Activated CD8-positive, alpha-beta memory T cell treated with anti-CD3 and anti-CD28 coated beads, Interleukin-2, amount 10 ng/mL, durations not matched to agents 7 days and 5 days (primary cell): ENCODE measurements around the gene POLR1E. TPM values are rescaled to one million over a fixed set of nuclear protein-coding genes. Genes with fewer than 3 reads are reported as not detected.
"Not testable (repeated sequence)": the region's sequence is repeated elsewhere in the genome, so short reads cannot be mapped to it uniquely, and the experiment has no call there.

Experiments used
- ATAC-seq: fragments of 150-1000 bp; cut with Tn5 transposase; one replicate; pipeline ENCODE4 v1.10.0; 2021; ENCODE audit warnings: moderate library complexity
- CTCF ChIA-PET: fragments of 350-600 bp; sonication (Branson Sonifier 250); formaldehyde crosslinking; loops from one replicate; lab custom pipeline; 2021; ENCODE audit warnings: antibody characterized with exemption; lab: Charles Lee
- DNase-seq: peaks from one replicate; pipeline ENCODE4 v3.0.0-alpha.2; 2020
- H3K27ac Mint-ChIP-seq: one replicate; pipeline ENCODE4 v1.8.0; 2021; ENCODE audit warnings: mild to moderate bottlenecking, mixed read lengths
- H3K27me3 Mint-ChIP-seq: one replicate; pipeline ENCODE4 v1.8.0; 2021; ENCODE audit warnings: mixed read lengths
- H3K36me3 Mint-ChIP-seq: one replicate; pipeline ENCODE4 v1.8.0; 2021; ENCODE audit warnings: mild to moderate bottlenecking, mixed read lengths
- H3K4me1 Mint-ChIP-seq: one replicate; pipeline ENCODE4 v1.8.0; 2021; ENCODE audit warnings: mixed read lengths
- H3K4me3 Mint-ChIP-seq: one replicate; pipeline ENCODE4 v1.8.0; 2021; ENCODE audit warnings: mild to moderate bottlenecking, moderate library complexity, mixed read lengths
- H3K9me3 Mint-ChIP-seq: one replicate; pipeline ENCODE4 v1.8.0; 2022; ENCODE audit warnings: low read depth, mixed read lengths
- total RNA-seq, 2 experiments: library from RNA; stranded (reverse); gene quantifications; one replicate each; pipeline ENCODE4 v1.2.3, GENCODE V29; 2021

The POLR1E gene
- total RNA-seq, 2 experiments from 2014 or later: 35.5 to 43.0 TPM

DNA sequence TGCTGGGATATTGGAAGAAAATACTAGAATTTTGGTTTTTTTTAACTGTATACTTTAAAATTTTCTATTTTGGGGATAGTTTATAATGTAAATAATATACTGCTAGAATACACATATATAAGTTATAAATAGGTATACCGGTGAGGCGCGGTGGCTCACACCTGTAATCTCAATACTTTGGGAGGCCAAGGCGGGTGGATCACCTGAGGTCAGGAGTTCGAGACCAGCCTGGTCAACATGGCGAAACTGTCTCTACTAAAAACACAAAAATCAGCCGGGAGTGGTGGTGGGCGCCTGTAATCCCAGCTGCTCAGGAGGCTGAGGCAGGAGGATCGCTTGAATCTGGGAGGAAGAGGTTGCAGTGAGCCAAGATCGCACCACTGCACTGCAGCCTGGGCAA, 28.7 kb downstream of the POLR1E start:
- ATAC-seq, H3K4me3 Mint-ChIP-seq, H3K27me3 Mint-ChIP-seq, DNase-seq, CTCF ChIA-PET, H3K27ac Mint-ChIP-seq, H3K9me3 Mint-ChIP-seq, H3K36me3 Mint-ChIP-seq: not testable (repeated sequence)
- H3K4me1 Mint-ChIP-seq: peaks cover 11% of the 10 kb centered on the region

DNA sequence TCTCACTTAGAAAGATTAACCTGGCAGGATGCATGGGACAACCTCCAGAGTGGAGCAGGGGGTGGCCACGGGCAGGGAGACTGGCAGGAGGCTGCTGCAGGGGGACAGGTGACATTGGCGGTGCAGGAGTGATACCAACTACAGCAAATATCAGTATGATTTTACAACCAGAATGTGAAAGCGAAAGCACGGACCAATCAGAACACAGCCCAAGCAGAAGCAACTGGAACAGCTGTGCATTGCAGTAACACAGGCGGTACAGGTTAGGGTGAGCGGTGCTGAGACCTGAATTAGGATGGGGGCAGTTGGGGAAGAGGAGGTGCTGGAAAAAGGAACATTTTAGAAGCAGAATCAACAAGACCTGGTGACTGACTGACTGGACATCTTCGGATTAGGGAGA, 29.3 kb downstream of the POLR1E start:
- DNase-seq (no peak), ATAC-seq (peak; percentile 11)
- Mint-ChIP-seq H3K4me3 (no peak overlapping the region), H3K36me3 (no peaks in the 10 kb centered on the region), H3K27me3 (no peaks in the 10 kb centered on the region), H3K27ac (no peak overlapping the region), H3K9me3 (no peaks in the 10 kb centered on the region), H3K4me1 (peaks cover 11% of the 10 kb centered on the region)
- CTCF ChIA-PET: no interaction called here

DNA sequence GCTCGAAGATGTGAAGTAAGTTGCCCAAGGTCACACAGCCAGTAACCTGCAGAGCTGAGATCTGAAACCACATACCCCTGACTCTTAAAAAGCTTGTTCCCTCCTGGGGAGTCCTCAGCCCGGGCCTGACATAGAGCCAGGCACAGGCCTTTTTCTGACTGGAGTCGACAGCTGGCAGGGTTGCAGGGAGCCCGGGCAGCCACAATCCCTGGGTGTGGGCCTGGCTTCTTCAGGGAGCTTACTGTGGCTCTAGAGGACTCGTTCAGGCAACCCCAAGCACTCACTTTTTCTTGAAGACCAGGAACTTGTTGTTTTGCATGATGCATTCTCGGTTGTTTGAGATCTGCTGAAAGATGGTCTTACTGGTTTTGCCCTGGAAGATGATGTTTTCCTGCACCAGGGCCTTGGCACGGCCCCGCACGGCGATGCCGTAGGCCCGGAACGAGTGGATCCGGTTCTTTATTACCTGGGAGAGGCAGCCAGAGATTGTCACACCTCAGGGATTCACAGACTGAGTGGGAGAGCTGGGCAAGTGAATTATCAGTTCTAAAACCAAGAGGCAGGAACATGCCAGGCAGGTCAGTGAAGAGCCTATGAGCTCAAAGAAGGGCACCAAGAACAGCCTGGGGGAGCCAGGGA, 30.0 kb downstream of the POLR1E start:
- Mint-ChIP-seq H3K36me3 (no peaks in the 10 kb centered on the region), H3K27ac (no peak overlapping the region), H3K4me1 (peaks cover 11% of the 10 kb centered on the region), H3K4me3 (no peak overlapping the region), H3K27me3 (no peaks in the 10 kb centered on the region), H3K9me3 (no peaks in the 10 kb centered on the region)
- CTCF ChIA-PET: interaction anchor here (0.6 kb wide), 1 partner anchor 1037 kb away, joined by 3 read pairs; no protein-coding TSS in a partner anchor
- ATAC-seq: no peak
- DNase-seq: no peak

GRCh38 chr9:37517923-37518322, 32.2 kb downstream of the POLR1E start:
- H3K4me3 Mint-ChIP-seq: no peak overlapping the region
- no peak overlapping the region for H3K27ac Mint-ChIP-seq
- no peaks in the 10 kb centered on the region for H3K27me3 Mint-ChIP-seq
- CTCF ChIA-PET: interaction anchor here (1.2 kb wide), 1 partner anchor 103 kb away, joined by 4 read pairs; no protein-coding TSS in a partner anchor
- DNase-seq: no peak
- ATAC-seq: peak; percentile 12
- H3K4me1 Mint-ChIP-seq: peaks cover 5% of the 10 kb centered on the region
- no peaks in the 10 kb centered on the region for H3K9me3 Mint-ChIP-seq
- no peaks in the 10 kb centered on the region for H3K36me3 Mint-ChIP-seq

GRCh38 chr9:37520641-37521040, 34.9 kb downstream of the POLR1E start:
- Mint-ChIP-seq H3K36me3 (no peaks in the 10 kb centered on the region), H3K4me3 (no peak overlapping the region), H3K27me3 (no peaks in the 10 kb centered on the region), H3K27ac (no peak overlapping the region), H3K4me1 (no peaks in the 10 kb centered on the region), H3K9me3 (no peaks in the 10 kb centered on the region)
- DNase-seq: no peak
- no peak for ATAC-seq
- CTCF ChIA-PET: no interaction called here

DNA sequence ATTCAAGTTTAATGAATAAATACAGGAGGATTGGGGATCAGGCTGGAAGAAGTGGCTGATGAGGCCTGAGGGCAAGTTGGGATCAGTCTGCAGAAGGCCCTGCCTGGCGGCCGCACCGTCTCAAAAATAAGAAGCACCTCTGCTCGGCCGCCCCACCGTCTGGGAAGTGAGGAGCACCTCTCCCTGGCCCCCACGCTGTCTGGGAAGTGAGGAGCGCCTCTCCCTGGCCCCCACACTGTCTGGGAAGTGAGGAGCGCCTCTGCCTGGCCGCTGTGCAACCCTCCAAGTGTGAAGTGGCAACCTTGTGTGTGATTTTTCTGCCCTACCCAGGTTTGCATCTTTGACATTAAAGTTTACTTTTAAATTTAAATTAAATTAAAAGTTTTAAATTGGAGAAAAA, 35.4 kb downstream of the POLR1E start:
- H3K36me3 Mint-ChIP-seq: no peaks in the 10 kb centered on the region
- no peak overlapping the region for H3K4me3 Mint-ChIP-seq
- DNase-seq (no peak), ATAC-seq (no peak)
- CTCF ChIA-PET: no interaction called here
- no peaks in the 10 kb centered on the region for H3K4me1 Mint-ChIP-seq
- no peaks in the 10 kb centered on the region for H3K9me3 Mint-ChIP-seq
- no peaks in the 10 kb centered on the region for H3K27me3 Mint-ChIP-seq
- no peak overlapping the region for H3K27ac Mint-ChIP-seq

GRCh38 chr9:37522971-37523370, 37.2 kb downstream of the POLR1E start:
- Mint-ChIP-seq H3K27me3 (no peaks in the 10 kb centered on the region), H3K4me3 (no peak overlapping the region), H3K27ac (no peak overlapping the region), H3K4me1 (no peaks in the 10 kb centered on the region), H3K9me3 (no peaks in the 10 kb centered on the region), H3K36me3 (peaks cover 2% of the 10 kb centered on the region)
- DNase-seq: no peak
- ATAC-seq: no peak
- CTCF ChIA-PET: no interaction called here

DNA sequence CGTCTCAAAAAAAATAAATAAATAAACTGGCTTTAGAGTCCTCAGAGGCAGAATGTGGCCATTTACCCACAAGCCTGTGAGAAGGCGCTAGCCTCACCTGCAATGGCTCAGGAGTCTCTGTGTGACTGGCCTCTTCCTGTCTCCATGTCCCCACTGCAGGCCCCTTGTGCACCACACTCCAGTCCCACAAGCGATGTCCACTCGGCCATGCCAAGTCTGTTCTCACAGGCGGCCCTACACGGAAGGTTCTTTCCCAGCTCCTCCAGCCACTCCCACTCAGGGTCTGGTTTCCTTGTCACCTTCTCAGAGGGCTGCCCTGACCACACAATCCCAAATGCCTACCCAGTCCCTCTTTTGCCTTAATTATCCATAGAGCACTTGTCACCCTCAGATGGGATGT, 38.2 kb downstream of the POLR1E start:
- DNase-seq: no peak
- peaks cover 7% of the 10 kb centered on the region for H3K4me1 Mint-ChIP-seq
- CTCF ChIA-PET: no interaction called here
- no peaks in the 10 kb centered on the region for H3K27me3 Mint-ChIP-seq
- no peak for ATAC-seq
- H3K9me3 Mint-ChIP-seq: no peaks in the 10 kb centered on the region
- H3K4me3 Mint-ChIP-seq: no peak overlapping the region
- peaks cover 2% of the 10 kb centered on the region for H3K36me3 Mint-ChIP-seq
- H3K27ac Mint-ChIP-seq: no peak overlapping the region

DNA sequence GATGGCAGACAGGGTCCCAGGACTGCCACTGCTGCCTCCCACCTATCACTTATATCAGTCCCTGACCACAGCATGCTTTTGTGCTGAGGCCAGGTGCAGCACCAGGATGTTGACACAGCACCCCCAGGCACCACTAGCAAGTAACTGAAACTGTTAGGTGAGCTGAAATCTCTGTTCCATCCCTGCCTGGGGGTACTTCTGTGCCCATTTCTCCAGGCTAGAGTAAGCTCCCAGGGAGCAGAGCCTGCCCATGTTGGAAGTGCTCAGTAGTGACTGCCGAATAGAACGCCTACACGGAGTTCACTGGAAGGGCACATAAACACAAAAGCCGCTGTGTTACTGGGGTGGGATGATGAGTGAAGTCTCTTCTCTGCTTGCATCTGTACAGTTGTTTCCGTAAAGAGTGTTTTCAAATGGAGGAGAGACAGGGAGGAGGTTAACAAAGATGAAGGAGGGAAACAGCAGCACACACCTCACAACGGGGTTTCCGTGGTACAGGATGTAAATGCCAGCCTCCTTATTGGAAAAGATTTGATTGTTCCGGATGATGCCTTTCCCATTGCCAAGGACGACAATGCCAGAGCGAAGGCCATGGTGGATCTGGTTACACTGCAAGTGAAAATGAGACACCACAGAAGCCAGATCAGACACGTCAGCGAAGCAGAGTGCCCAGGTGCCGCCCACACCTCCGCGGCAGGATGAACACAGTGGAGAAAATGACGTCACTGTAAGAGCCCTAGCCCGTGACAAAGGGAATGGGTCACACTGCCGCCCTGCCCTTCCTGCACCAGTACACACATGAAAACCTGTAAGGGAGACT, 43.1 kb downstream of the POLR1E start:
- Mint-ChIP-seq H3K27me3 (no peaks in the 10 kb centered on the region), H3K36me3 (peaks cover 2% of the 10 kb centered on the region), H3K27ac (peak overlapping the region; percentile 87), H3K4me1 (peaks cover 17% of the 10 kb centered on the region), H3K9me3 (no peaks in the 10 kb centered on the region), H3K4me3 (peak overlapping the region; percentile 63)
- ATAC-seq: peak; percentile 91
- peak; percentile 82 for DNase-seq
- CTCF ChIA-PET: no interaction called here

- Mint-ChIP-seq H3K27ac (peak overlapping the region; percentile 52), H3K4me3 (no peak overlapping the region), H3K4me1 (peaks cover 17% of the 10 kb centered on the region), H3K27me3 (no peaks in the 10 kb centered on the region), H3K9me3 (no peaks in the 10 kb centered on the region), H3K36me3 (peaks cover 2% of the 10 kb centered on the region)
- CTCF ChIA-PET: no interaction called here
- ATAC-seq (peak; percentile 42), DNase-seq (peak; percentile 55)
These were observed 46.0 kb downstream of the POLR1E start for GRCh38 chr9:37531699-37532098.

DNA sequence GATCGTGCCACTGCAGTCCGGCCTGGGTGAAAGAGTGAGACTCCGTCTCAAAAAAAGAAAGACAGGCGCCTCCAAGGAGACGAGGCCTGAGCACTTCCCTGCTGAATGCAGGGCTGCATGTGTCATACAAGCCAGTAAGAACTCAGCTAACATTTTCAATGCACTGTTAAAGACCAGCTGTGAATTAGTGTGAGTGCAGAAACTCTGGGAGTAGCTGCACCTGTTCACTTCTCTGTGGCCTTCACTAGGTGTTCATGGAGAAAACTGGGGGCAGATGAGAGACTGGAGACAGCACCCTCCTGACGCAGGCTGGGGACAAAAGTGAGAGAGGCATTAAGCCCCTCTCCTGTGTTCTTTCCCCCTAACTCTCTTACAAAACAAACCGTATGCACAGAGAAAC, 48.7 kb downstream of the POLR1E start:
- Mint-ChIP-seq H3K27ac (no peak overlapping the region), H3K27me3 (no peaks in the 10 kb centered on the region), H3K4me3 (no peak overlapping the region), H3K4me1 (peaks cover 5% of the 10 kb centered on the region), H3K9me3 (no peaks in the 10 kb centered on the region), H3K36me3 (no peaks in the 10 kb centered on the region)
- ATAC-seq: no peak
- CTCF ChIA-PET: no interaction called here
- no peak for DNase-seq

DNA sequence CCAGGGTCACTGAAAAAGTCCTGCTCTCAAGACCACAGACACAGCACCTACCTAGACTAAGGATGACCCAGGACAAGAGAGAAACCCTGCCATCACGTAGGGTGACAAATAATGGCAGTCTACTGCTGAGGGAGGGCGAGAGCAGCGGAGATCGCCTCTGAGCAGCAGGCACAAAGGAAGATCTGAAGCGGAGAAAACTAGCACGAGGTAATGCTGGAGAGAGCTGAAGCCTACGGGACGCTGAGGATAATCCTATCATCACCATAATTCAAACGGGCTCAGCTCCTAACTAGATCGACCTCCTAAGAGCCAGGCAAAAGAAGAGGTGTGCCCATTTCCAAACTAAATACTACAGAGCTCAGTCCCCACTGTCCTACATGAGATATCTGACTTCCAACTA, 49.2 kb downstream of the POLR1E start:
- Mint-ChIP-seq H3K4me3 (no peak overlapping the region), H3K27ac (no peak overlapping the region), H3K36me3 (no peaks in the 10 kb centered on the region), H3K9me3 (no peaks in the 10 kb centered on the region), H3K4me1 (peaks cover 5% of the 10 kb centered on the region), H3K27me3 (no peaks in the 10 kb centered on the region)
- DNase-seq: no peak
- CTCF ChIA-PET: no interaction called here
- no peak for ATAC-seq

DNA sequence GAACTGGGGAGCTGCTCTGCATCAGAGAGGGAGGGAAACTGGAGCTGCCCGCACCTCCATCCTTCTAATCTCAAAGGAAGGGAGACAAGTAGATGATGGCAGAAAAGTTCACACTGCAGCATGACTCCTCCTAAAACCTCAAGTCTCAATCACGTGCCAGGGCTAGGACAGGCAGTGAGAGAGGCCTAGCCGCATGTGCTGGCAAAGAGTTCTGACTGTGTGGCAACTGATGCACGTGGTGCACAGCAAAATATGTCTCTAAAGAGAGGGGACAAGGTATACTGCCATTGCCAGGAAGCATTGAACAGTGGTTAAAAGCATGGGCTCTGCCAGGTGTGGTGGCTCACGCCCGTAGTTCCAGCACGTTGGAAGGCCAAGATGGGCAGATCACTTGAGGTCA, 52.4 kb downstream of the POLR1E start:
- H3K4me1 Mint-ChIP-seq: no peaks in the 10 kb centered on the region
- no peak for ATAC-seq
- H3K36me3 Mint-ChIP-seq: no peaks in the 10 kb centered on the region
- H3K27ac Mint-ChIP-seq: no peak overlapping the region
- H3K27me3 Mint-ChIP-seq: no peaks in the 10 kb centered on the region
- DNase-seq: no peak
- H3K9me3 Mint-ChIP-seq: no peaks in the 10 kb centered on the region
- no peak overlapping the region for H3K4me3 Mint-ChIP-seq
- CTCF ChIA-PET: no interaction called here

GRCh38 chr9:37539634-37540033, 53.9 kb downstream of the POLR1E start:
- DNase-seq: no peak
- no peak overlapping the region for H3K4me3 Mint-ChIP-seq
- H3K27ac Mint-ChIP-seq: no peak overlapping the region
- H3K27me3 Mint-ChIP-seq: no peaks in the 10 kb centered on the region
- ATAC-seq: no peak
- no peaks in the 10 kb centered on the region for H3K9me3 Mint-ChIP-seq
- no peaks in the 10 kb centered on the region for H3K36me3 Mint-ChIP-seq
- CTCF ChIA-PET: no interaction called here
- H3K4me1 Mint-ChIP-seq: no peaks in the 10 kb centered on the region
